HepG2 (cell line): Measurements from ENCODE around the gene PRRC1. TPM values are rescaled to one million over a fixed set of nuclear protein-coding genes. Genes with fewer than 3 reads are reported as not detected.

ENCODE experiments used
- ATM ChIP-seq: fragments of 450-650 bp; IDR thresholded peaks from 2 replicates; pipeline ENCODE4 v1.7.1; 2017; ENCODE audit warnings: mild to moderate bottlenecking, borderline replicate concordance
- CBX1 ChIP-seq: IDR thresholded peaks from one replicate; pipeline ENCODE4 v1.6.1; 2016; ENCODE audit warnings: antibody characterized with exemption, low read depth
- CHD4 ChIP-seq: fragments of 200-600 bp; sonication (generic); IDR thresholded peaks from 2 replicates; pipeline ENCODE4 v1.7.0; 2017; ENCODE audit warnings: mild to moderate bottlenecking, low read length, borderline replicate concordance
- EHMT2 ChIP-seq: fragments of 200-600 bp; sonication (generic); IDR thresholded peaks from 2 replicates; pipeline ENCODE4 v1.7.0; 2017; ENCODE audit warnings: antibody characterized with exemption, low read depth, low read length, borderline replicate concordance
- HMG20A ChIP-seq: IDR thresholded peaks from 2 replicates; pipeline ENCODE4 v1.6.1; 2016; ENCODE audit warnings: borderline replicate concordance
- HNF1B ChIP-seq: sonication (generic); formaldehyde crosslinking; IDR thresholded peaks from 2 replicates; pipeline ENCODE4 v1.5.1; 2020; ENCODE audit warnings: mild to moderate bottlenecking, moderate library complexity, missing genetic modification reagents
- KDM1A ChIP-seq: IDR thresholded peaks from 2 replicates; pipeline ENCODE4 v1.6.1; 2016; ENCODE audit warnings: missing compliant biosample characterization
- KDM2A ChIP-seq: sonication (generic); formaldehyde crosslinking; IDR thresholded peaks from 2 replicates; pipeline ENCODE4 v1.4.0; 2020; ENCODE audit warnings: low read depth, missing genetic modification reagents, borderline replicate concordance
- SALL1 ChIP-seq: sonication (generic); formaldehyde crosslinking; IDR thresholded peaks from 2 replicates; pipeline ENCODE4 v1.8.0; 2022; ENCODE audit warnings: mild to moderate bottlenecking, missing genetic modification reagents
- TSC22D2 ChIP-seq: sonication (generic); formaldehyde crosslinking; IDR thresholded peaks from 2 replicates; pipeline ENCODE4 v1.5.1; 2020; ENCODE audit warnings: missing genetic modification reagents, mild to moderate bottlenecking, borderline replicate concordance
- ZFP37 ChIP-seq: sonication (generic); formaldehyde crosslinking; IDR thresholded peaks from 2 replicates; pipeline ENCODE4 v1.4.0; 2020; ENCODE audit warnings: missing genetic modification reagents, borderline replicate concordance
- ZNF331 ChIP-seq: sonication (generic); formaldehyde crosslinking; IDR thresholded peaks from 2 replicates; pipeline ENCODE4 v1.4.0; 2020; ENCODE audit warnings: missing genetic modification reagents
- ZNF501 ChIP-seq: sonication (generic); formaldehyde crosslinking; IDR thresholded peaks from 2 replicates; pipeline ENCODE4 v1.5.1; 2020; ENCODE audit warnings: mild to moderate bottlenecking, moderate library complexity, missing genetic modification reagents
- ZNF598 ChIP-seq: sonication (generic); formaldehyde crosslinking; IDR thresholded peaks from 2 replicates; pipeline ENCODE4 v1.5.1; 2020; ENCODE audit warnings: mild to moderate bottlenecking, missing genetic modification reagents, borderline replicate concordance
- ZNF615 ChIP-seq: sonication (generic); formaldehyde crosslinking; IDR thresholded peaks from 2 replicates; pipeline ENCODE4 v1.5.0; 2020; ENCODE audit warnings: mild to moderate bottlenecking, missing genetic modification reagents, borderline replicate concordance
- ZNF720 ChIP-seq: sonication (generic); formaldehyde crosslinking; IDR thresholded peaks from 2 replicates; pipeline ENCODE4 v1.4.0; 2020; ENCODE audit warnings: missing genetic modification reagents
- polyA plus RNA-seq, 8 experiments: library from polyadenylated mRNA; depleted of rRNA in 3 of 8; stranded (reverse) in 7 of 8; unstranded in 1 of 8; fragments of >200 nt; fragmentation: Illumina TruSeq in 4 of 8; extraction: Trizol in 4 of 8; gene quantifications; 2 replicates each; pipeline versions ENCODE4 v1.2.1 to v1.2.3, GENCODE V29; 2011 to 2016; ENCODE audit warnings: low read depth in 4 of 8, missing spikeins in 1 of 8, mixed read lengths in 1 of 8; ENCODE audit not compliant: insufficient read depth in 1 of 8
- total RNA-seq, 5 experiments: library from RNA; depleted of rRNA; stranded (reverse); fragments of >200 nt; fragmentation: Illumina TruSeq; extraction: Trizol; gene quantifications; 2 replicates each; pipeline ENCODE4 v1.2.3, GENCODE V29; 2016; ENCODE audit warnings: low read depth in 1 of 5
- TF ChIP-seq, protein P1 (sequence below), 2 experiments: sonication (generic) in 1 of 2; formaldehyde crosslinking in 1 of 2; IDR thresholded peaks; 2 replicates each; pipeline versions ENCODE4 v1.4.0 to v1.6.1; 2016 to 2020; ENCODE audit warnings: borderline replicate concordance in 1 of 2, low read depth in 1 of 2, mild to moderate bottlenecking in 1 of 2, missing genetic modification reagents in 1 of 2
- TF ChIP-seq, protein P2 (sequence below): IDR thresholded peaks from 2 replicates; pipeline ENCODE4 v1.6.1; 2016; ENCODE audit warnings: low read depth, control low read depth
- TF ChIP-seq, protein P3 (sequence below): sonication (generic); formaldehyde crosslinking; conservative IDR thresholded peaks from 2 replicates; pipeline ENCODE4 v1.4.0; 2020; ENCODE audit warnings: mild to moderate bottlenecking, missing genetic modification reagents, moderate library complexity

PRRC1 gene
- total and polyA plus RNA-seq, 2 of the 13 experiments (the other 11 are each of a cell fraction or from before 2014, with no cell fraction given): 48.5 to 51.9 TPM

GRCh38 chr5:127517110-127517479, 345 bp upstream of the PRRC1 start (continued):
- TF ChIP-seq, protein P1, sequence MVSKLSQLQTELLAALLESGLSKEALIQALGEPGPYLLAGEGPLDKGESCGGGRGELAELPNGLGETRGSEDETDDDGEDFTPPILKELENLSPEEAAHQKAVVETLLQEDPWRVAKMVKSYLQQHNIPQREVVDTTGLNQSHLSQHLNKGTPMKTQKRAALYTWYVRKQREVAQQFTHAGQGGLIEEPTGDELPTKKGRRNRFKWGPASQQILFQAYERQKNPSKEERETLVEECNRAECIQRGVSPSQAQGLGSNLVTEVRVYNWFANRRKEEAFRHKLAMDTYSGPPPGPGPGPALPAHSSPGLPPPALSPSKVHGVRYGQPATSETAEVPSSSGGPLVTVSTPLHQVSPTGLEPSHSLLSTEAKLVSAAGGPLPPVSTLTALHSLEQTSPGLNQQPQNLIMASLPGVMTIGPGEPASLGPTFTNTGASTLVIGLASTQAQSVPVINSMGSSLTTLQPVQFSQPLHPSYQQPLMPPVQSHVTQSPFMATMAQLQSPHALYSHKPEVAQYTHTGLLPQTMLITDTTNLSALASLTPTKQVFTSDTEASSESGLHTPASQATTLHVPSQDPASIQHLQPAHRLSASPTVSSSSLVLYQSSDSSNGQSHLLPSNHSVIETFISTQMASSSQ (IDR thresholded peaks at IDR 0.05; ENCODE audit: low read depth): no peak
- TF ChIP-seq, protein P1 (CRISPR knock-in tag; IDR thresholded peaks at IDR 0.05; ENCODE audit: borderline replicate concordance): 0 out of 2 replicates have a peak, but pooled peaks have one; percentile 6
- TF ChIP-seq KDM1A (CRISPR knock-in tag) (peak; percentile 63; the same call in 1 of the 2 replicates), CBX1 (no peak), KDM2A (0 out of 2 replicates have a peak, but pooled peaks have one; percentile 1), ZNF720 (CRISPR knock-in tag) (no peak), ZNF501 (CRISPR knock-in tag) (peak; percentile 4; the same call in 1 of the 2 replicates), HNF1B (CRISPR knock-in tag) (peak; percentile 44; the same call in 1 of the 2 replicates), ATM (no peak), TSC22D2 (CRISPR knock-in tag) (no peak), ZFP37 (CRISPR knock-in tag) (no peak), EHMT2 (no peak), HMG20A (CRISPR knock-in tag) (0 out of 2 replicates have a peak, but pooled peaks have one; percentile 18), ZNF615 (CRISPR knock-in tag) (0 out of 2 replicates have a peak, but pooled peaks have one; percentile 47), ZNF331 (CRISPR knock-in tag) (no peak; the same call in 1 of the 2 replicates), ZNF598 (CRISPR knock-in tag) (no peak), SALL1 (CRISPR knock-in tag) (peak; percentile 37; the same call in 1 of the 2 replicates), CHD4 (0 out of 2 replicates have a peak, but pooled peaks have one; percentile 25)
- TF ChIP-seq, protein P2, sequence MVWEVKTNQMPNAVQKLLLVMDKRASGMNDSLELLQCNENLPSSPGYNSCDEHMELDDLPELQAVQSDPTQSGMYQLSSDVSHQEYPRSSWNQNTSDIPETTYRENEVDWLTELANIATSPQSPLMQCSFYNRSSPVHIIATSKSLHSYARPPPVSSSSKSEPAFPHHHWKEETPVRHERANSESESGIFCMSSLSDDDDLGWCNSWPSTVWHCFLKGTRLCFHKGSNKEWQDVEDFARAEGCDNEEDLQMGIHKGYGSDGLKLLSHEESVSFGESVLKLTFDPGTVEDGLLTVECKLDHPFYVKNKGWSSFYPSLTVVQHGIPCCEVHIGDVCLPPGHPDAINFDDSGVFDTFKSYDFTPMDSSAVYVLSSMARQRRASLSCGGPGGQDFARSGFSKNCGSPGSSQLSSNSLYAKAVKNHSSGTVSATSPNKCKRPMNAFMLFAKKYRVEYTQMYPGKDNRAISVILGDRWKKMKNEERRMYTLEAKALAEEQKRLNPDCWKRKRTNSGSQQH: peak; percentile 18
- TF ChIP-seq, protein P3, sequence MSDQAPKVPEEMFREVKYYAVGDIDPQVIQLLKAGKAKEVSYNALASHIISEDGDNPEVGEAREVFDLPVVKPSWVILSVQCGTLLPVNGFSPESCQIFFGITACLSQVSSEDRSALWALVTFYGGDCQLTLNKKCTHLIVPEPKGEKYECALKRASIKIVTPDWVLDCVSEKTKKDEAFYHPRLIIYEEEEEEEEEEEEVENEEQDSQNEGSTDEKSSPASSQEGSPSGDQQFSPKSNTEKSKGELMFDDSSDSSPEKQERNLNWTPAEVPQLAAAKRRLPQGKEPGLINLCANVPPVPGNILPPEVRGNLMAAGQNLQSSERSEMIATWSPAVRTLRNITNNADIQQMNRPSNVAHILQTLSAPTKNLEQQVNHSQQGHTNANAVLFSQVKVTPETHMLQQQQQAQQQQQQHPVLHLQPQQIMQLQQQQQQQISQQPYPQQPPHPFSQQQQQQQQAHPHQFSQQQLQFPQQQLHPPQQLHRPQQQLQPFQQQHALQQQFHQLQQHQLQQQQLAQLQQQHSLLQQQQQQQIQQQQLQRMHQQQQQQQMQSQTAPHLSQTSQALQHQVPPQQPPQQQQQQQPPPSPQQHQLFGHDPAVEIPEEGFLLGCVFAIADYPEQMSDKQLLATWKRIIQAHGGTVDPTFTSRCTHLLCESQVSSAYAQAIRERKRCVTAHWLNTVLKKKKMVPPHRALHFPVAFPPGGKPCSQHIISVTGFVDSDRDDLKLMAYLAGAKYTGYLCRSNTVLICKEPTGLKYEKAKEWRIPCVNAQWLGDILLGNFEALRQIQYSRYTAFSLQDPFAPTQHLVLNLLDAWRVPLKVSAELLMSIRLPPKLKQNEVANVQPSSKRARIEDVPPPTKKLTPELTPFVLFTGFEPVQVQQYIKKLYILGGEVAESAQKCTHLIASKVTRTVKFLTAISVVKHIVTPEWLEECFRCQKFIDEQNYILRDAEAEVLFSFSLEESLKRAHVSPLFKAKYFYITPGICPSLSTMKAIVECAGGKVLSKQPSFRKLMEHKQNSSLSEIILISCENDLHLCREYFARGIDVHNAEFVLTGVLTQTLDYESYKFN (CRISPR knock-in tag): peak; percentile 27; the same call in 1 of the 2 replicates
